Measurements from ENCODE around the gene XRCC3.

DNA sequence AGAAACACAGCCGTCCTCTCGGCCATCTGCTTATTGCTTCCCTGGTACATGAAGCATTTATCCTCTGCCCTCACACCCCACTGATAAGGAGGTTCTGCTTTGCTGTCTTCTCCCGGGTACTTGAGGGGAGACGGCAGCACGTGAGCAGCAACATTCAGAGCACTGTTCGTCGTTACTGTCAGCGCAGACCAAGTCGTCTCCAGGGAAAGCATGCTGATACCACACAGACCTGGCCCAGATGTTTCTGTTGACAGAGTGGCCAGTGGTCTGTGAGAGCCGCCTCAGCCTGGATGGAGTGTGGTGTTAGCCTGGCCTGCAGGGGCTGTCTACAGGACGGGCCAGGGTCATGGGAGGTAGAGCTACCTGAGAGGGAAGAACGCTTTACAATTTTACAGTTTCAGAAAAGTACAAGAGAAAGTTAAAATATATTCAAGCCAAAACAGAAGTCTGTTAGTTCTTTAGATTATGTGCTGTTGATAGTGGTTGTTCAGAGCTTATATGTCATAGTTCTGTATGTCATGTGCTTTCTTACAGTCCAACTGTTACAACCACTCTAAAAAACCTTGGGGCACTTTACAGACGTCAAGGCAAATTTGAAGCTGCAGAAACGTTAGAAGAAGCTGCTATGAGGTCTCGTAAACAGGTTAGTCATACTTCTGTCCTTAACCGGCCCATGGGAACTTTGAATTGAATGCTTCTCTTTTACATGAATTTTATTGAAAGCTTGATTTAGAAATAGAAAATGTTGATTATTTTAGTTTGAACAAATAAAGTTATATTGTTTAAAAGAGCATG lies 38.2 kb downstream of the XRCC3 start:
- TF ChIP-seq, protein P1, sequence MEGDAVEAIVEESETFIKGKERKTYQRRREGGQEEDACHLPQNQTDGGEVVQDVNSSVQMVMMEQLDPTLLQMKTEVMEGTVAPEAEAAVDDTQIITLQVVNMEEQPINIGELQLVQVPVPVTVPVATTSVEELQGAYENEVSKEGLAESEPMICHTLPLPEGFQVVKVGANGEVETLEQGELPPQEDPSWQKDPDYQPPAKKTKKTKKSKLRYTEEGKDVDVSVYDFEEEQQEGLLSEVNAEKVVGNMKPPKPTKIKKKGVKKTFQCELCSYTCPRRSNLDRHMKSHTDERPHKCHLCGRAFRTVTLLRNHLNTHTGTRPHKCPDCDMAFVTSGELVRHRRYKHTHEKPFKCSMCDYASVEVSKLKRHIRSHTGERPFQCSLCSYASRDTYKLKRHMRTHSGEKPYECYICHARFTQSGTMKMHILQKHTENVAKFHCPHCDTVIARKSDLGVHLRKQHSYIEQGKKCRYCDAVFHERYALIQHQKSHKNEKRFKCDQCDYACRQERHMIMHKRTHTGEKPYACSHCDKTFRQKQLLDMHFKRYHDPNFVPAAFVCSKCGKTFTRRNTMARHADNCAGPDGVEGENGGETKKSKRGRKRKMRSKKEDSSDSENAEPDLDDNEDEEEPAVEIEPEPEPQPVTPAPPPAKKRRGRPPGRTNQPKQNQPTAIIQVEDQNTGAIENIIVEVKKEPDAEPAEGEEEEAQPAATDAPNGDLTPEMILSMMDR (IDR thresholded peaks at IDR 0.05), result no peak
- TF ChIP-seq POLR2A (IDR thresholded peaks at IDR 0.05), result no peak
